Left colon (tissue), 2 donors: Measurements from ENCODE around the gene IQSEC2. TPM values are rescaled to one million over a fixed set of nuclear protein-coding genes. Genes with fewer than 3 reads are reported as not detected.
A peak's percentile ranks its signal among the peaks of the same experiment; 100 is the strongest.

Experiments
- ATAC-seq: fragments of 200-7000 bp; cut with Tn5 transposase; one replicate; pipeline ENCODE4 v1.9.1; 2020; ENCODE audit warnings: mild to moderate bottlenecking, moderate library complexity
- DNase-seq, 2 donors: peaks; one replicate each; pipeline ENCODE4 v3.0.0-alpha.2; 2020
- intact Hi-C, 2 donors: fragments of 100-400 bp; cut with DNase I in 1 of 2; cut with micrococcal nuclease in 1 of 2; formaldehyde crosslinking; loops; one replicate each; pipeline versions ENCODE4 v1.11.2 to v1.14.0; 2022; cut with DNase I, micrococcal nuclease
- total RNA-seq, 2 donors: library from RNA; stranded (reverse); fragmentation: NEBNext Ultra II Directional; extraction: Animal tissue kit (Norgen Biotek cat#: 25700); gene quantifications; one replicate each; pipeline ENCODE4 v1.2.1, GENCODE V29; 2021
- donor health status: DM: no; HTN: no; CAD: no.
- donor health status: DM: yes; HTN: yes; CAD: no.

IQSEC2 gene
- total RNA-seq, 2 donors from 2014 or later: 32.1 to 32.9 TPM

- peak in 1 of 2 donors; percentile 4 for DNase-seq
- no peak for ATAC-seq
- intact Hi-C loops: no loop called here
Measured at GRCh38 chrX:53255738-53256191, 25.6 kb downstream of the IQSEC2 start.

GRCh38 chrX:53254570-53255461 lies 26.6 kb downstream of the IQSEC2 start:
- ATAC-seq (no peak), DNase-seq (peak in 1 of 2 donors; percentile 8)
- intact Hi-C loops: no loop called here

- intact Hi-C loops: no loop called here
- ATAC-seq (no peak), DNase-seq (peak in 1 of 2 donors; percentile 9)
Measured at GRCh38 chrX:53253293-53254020, 27.9 kb downstream of the IQSEC2 start.

GRCh38 chrX:53251307-53251706 lies 30.1 kb downstream of the IQSEC2 start:
- intact Hi-C loops: no loop called here
- DNase-seq (peak in 1 of 2 donors; percentile 4), ATAC-seq (no peak)

- intact Hi-C loops: no loop called here
- ATAC-seq (no peak), DNase-seq (peak in 1 of 2 donors; percentile 5)
Measured at GRCh38 chrX:53250556-53250955, 30.8 kb downstream of the IQSEC2 start.

- no peak for ATAC-seq
- intact Hi-C loops: no loop called here
Measured at GRCh38 chrX:53249408-53250042, 31.9 kb downstream of the IQSEC2 start.

GRCh38 chrX:53247928-53248327 lies 33.5 kb downstream of the IQSEC2 start:
- ATAC-seq (no peak), DNase-seq (no peak)
- intact Hi-C loops: no loop called here

More at GRCh38 chrX:53249408-53250042, 31.9 kb downstream of the IQSEC2 start:
- DNase-seq: peak in 1 of 2 donors; percentile 2

- ATAC-seq (no peak), DNase-seq (no peak)
- intact Hi-C loops: no loop called here
Measured at GRCh38 chrX:53246231-53246630, 35.2 kb downstream of the IQSEC2 start.

- DNase-seq (no peak), ATAC-seq (no peak)
- intact Hi-C loops: no loop called here
Measured at GRCh38 chrX:53244610-53245009, 36.8 kb downstream of the IQSEC2 start.

- no peak for ATAC-seq
- intact Hi-C loops: no loop called here
- no peak for DNase-seq
Measured at GRCh38 chrX:53242310-53242709, 39.1 kb downstream of the IQSEC2 start.

GRCh38 chrX:53241558-53241957 lies 39.8 kb downstream of the IQSEC2 start:
- intact Hi-C loops: no loop called here
- ATAC-seq (no peak), DNase-seq (no peak)

GRCh38 chrX:53239474-53239873 lies 41.9 kb downstream of the IQSEC2 start:
- intact Hi-C loops: no loop called here
- DNase-seq (no peak), ATAC-seq (no peak)

GRCh38 chrX:53237056-53237455 lies 44.3 kb downstream of the IQSEC2 start:
- intact Hi-C loops: no loop called here
- DNase-seq (no peak), ATAC-seq (no peak)

GRCh38 chrX:53236025-53236679 lies 45.2 kb downstream of the IQSEC2 start:
- DNase-seq: no peak
- no peak for ATAC-seq
- intact Hi-C loops: no loop called here

GRCh38 chrX:53235566-53235965 lies 45.8 kb downstream of the IQSEC2 start:
- intact Hi-C loops: no loop called here
- DNase-seq: no peak
- no peak for ATAC-seq

GRCh38 chrX:53234484-53234883 lies 46.9 kb downstream of the IQSEC2 start:
- intact Hi-C loops: no loop called here
- DNase-seq: no peak
- ATAC-seq: no peak

- DNase-seq (no peak), ATAC-seq (peak; percentile 49)
- intact Hi-C loops: no loop called here
Measured at GRCh38 chrX:53233536-53233935, 47.8 kb downstream of the IQSEC2 start.

GRCh38 chrX:53230116-53230515 lies 51.3 kb downstream of the IQSEC2 start:
- ATAC-seq: no peak
- intact Hi-C loops: no loop called here
- no peak for DNase-seq

- ATAC-seq (no peak), DNase-seq (no peak)
- intact Hi-C loops: no loop called here
Measured at GRCh38 chrX:53227224-53227765, 54.1 kb downstream of the IQSEC2 start.
